ENCODE data around the gene RTN1.

- TF ChIP-seq RAD21 (IDR thresholded peaks at IDR 0.05; ENCODE audit: low read length) (no peak), MXI1 (IDR thresholded peaks at IDR 0.05; ENCODE audit: low read depth, low read length) (no peak), CTCF (IDR thresholded peaks at IDR 0.05) (no peak), USF1 (IDR thresholded peaks at IDR 0.05; ENCODE audit: borderline replicate concordance, low read depth) (no peak), FOXM1 (IDR thresholded peaks at IDR 0.05; ENCODE audit: low read depth) (no peak)
These were observed 99.0 kb downstream of the RTN1 start for GRCh38 chr14:59771577-59771976.
